OCI-LY1 (cell line): ENCODE data around the gene FAM20C.

ENCODE experiments used
- H2AFZ ChIP-seq: fragments of 200-600 bp; sonication (generic), shearing (Covaris generic); 2 replicates; pipeline ENCODE4 v1.6.0; 2014; ENCODE audit warnings: antibody characterized with exemption, mild to moderate bottlenecking, low read length
- H3F3A ChIP-seq: fragments of 200-600 bp; sonication (generic), shearing (Covaris generic); 2 replicates; pipeline ENCODE4 v1.6.0; 2014; ENCODE audit warnings: mild to moderate bottlenecking, antibody characterized with exemption, low read length, moderate library complexity; ENCODE audit not compliant: insufficient read depth
- H3K27ac ChIP-seq: fragments of 200-600 bp; sonication (generic); 2 replicates; pipeline ENCODE4 v1.5.1; 2014; ENCODE audit warnings: low read length, mixed run types, mild to moderate bottlenecking, low read depth; ENCODE audit not compliant: poor library complexity, severe bottlenecking
- H3K27me3 ChIP-seq: fragments of 200-600 bp; sonication (generic); 2 replicates; pipeline ENCODE4 v1.6.0; 2014; ENCODE audit warnings: antibody characterized with exemption, mild to moderate bottlenecking, low read length, moderate library complexity; ENCODE audit not compliant: insufficient read depth
- H3K36me3 ChIP-seq: fragments of 200-600 bp; sonication (generic); 2 replicates; pipeline ENCODE4 v1.6.1; 2014; ENCODE audit warnings: mild to moderate bottlenecking, antibody characterized with exemption, low read length, moderate library complexity, mixed read lengths; ENCODE audit not compliant: insufficient read depth
- H3K4me1 ChIP-seq: fragments of 200-600 bp; sonication (generic); 2 replicates; pipeline ENCODE4 v1.5.1; 2014; ENCODE audit warnings: mild to moderate bottlenecking, low read length, moderate library complexity; ENCODE audit not compliant: insufficient read depth, severe bottlenecking
- H3K4me2 ChIP-seq: fragments of 200-600 bp; sonication (generic), shearing (Covaris generic); 2 replicates; pipeline ENCODE4 v1.6.1; 2014; ENCODE audit warnings: low read length
- H3K4me3 ChIP-seq: fragments of 200-600 bp; sonication (generic); 2 replicates; pipeline ENCODE4 v1.5.1; 2014; ENCODE audit warnings: low read length, low read depth, mild to moderate bottlenecking, mixed read lengths; ENCODE audit not compliant: poor library complexity, severe bottlenecking
- H3K79me2 ChIP-seq: fragments of 200-600 bp; shearing (Covaris generic); 2 replicates; pipeline ENCODE4 v1.6.1; 2016; ENCODE audit warnings: mixed run types, low read length, mixed read lengths; ENCODE audit not compliant: insufficient read depth
- H3K9ac ChIP-seq: fragments of 200-600 bp; sonication (generic), shearing (Covaris generic); 2 replicates; pipeline ENCODE4 v1.6.1; 2014; ENCODE audit warnings: mild to moderate bottlenecking, low read length, mixed read lengths
- H3K9me2 ChIP-seq: fragments of 200-600 bp; sonication (generic), shearing (Covaris generic); 2 replicates; pipeline ENCODE4 v1.6.1; 2014; ENCODE audit warnings: low read depth, mild to moderate bottlenecking, low read length, mixed read lengths
- H3K9me3 ChIP-seq: fragments of 200-600 bp; shearing (Covaris generic); 2 replicates; pipeline ENCODE4 v1.6.1; 2014; ENCODE audit warnings: low read length, mixed read lengths
- H4K20me1 ChIP-seq: fragments of 200-600 bp; sonication (generic), shearing (Covaris generic); 2 replicates; pipeline ENCODE4 v1.6.0; 2016; ENCODE audit warnings: mild to moderate bottlenecking, low read length; ENCODE audit not compliant: insufficient read depth
- CTCF ChIP-seq: fragments of 200-600 bp; sonication (generic), shearing (Covaris generic); IDR thresholded peaks from 2 replicates; pipeline ENCODE4 v1.5.1; 2017; ENCODE audit warnings: mild to moderate bottlenecking, antibody characterized with exemption, low read length, moderate library complexity, mixed read lengths
- EZH2 ChIP-seq: fragments of 200-600 bp; sonication (generic), shearing (Covaris generic); IDR thresholded peaks from 2 replicates; pipeline ENCODE4 v1.8.0; 2017; ENCODE audit warnings: borderline replicate concordance, mixed run types, mild to moderate bottlenecking, antibody characterized with exemption, low read length, moderate library complexity, mixed read lengths

FAM20C gene

DNA sequence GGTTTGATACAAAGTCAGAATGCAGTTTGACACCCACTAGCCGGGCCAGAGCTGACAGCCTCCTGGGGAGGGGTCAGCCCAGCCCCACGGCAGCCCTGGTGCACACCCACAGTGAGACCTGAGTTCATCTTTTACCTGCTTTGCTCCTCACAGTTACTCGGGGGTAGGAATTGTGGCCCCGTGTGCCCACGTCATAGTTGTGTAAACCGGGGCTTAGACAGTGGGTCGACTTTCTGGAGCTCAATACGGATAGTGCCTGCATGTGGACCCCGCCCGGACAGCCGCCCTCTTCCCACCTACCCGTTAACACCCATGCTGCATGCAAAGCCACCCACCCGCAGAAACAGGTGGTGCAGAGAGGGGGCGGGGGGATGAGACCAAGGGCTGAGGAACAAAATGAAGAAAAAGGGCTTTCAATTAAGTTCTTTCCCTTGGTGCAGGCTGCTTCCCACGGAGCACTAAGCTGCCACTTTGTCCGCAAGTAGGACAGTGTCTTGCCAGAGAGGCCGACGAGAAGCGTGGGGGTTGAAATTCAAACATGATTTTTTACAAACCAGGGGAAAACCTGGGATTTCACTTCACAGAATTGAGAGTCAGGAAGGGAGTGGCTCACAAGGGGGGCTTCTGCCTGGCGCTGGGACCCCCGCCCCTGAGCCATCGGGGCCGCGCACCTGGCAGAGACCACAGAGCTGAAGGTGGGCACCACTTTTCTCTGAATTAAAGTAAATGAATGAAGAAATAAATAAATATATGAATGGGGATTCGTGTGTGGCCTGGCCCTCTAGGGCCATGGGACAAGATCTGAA is 73.0 kb downstream of the FAM20C start:
- no peak overlapping the region for H2AFZ ChIP-seq
- H3K9me3 ChIP-seq = peaks cover 3% of the 10 kb centered on the region; the same call in 1 of the 2 replicates
- H4K20me1 ChIP-seq = no peaks in the 10 kb centered on the region
- H3K4me3 ChIP-seq = no peak overlapping the region
- H3K36me3 ChIP-seq = no peaks in the 10 kb centered on the region
- no peak overlapping the region for H3K27ac ChIP-seq
- H3F3A ChIP-seq = peaks cover 13% of the 10 kb centered on the region; the same call in 1 of the 2 replicates
- no peak overlapping the region for H3K9ac ChIP-seq
- H3K9me2 ChIP-seq = no peaks in the 10 kb centered on the region
- TF ChIP-seq CTCF (no peak), EZH2 (no peak)
- no peaks in the 10 kb centered on the region for H3K27me3 ChIP-seq
- no peaks in the 10 kb centered on the region for H3K79me2 ChIP-seq
- H3K4me2 ChIP-seq = no peak overlapping the region
- no peaks in the 10 kb centered on the region for H3K4me1 ChIP-seq

- Histone ChIP-seq H3K79me2 (no peaks in the 10 kb centered on the region), H3K9ac (no peak overlapping the region), H3K9me2 (no peaks in the 10 kb centered on the region), H3K27me3 (no peaks in the 10 kb centered on the region), H3K36me3 (no peaks in the 10 kb centered on the region), H4K20me1 (no peaks in the 10 kb centered on the region), H3K9me3 (peaks cover 3% of the 10 kb centered on the region; the same call in 1 of the 2 replicates), H2AFZ (no peak overlapping the region), H3K27ac (no peak overlapping the region), H3K4me2 (no peak overlapping the region), H3K4me1 (no peaks in the 10 kb centered on the region), H3K4me3 (no peak overlapping the region), H3F3A (peaks cover 13% of the 10 kb centered on the region; the same call in 1 of the 2 replicates)
- TF ChIP-seq EZH2 (no peak), CTCF (no peak)
These were observed 73.9 kb downstream of the FAM20C start for GRCh38 chr7:265998-266850.

DNA sequence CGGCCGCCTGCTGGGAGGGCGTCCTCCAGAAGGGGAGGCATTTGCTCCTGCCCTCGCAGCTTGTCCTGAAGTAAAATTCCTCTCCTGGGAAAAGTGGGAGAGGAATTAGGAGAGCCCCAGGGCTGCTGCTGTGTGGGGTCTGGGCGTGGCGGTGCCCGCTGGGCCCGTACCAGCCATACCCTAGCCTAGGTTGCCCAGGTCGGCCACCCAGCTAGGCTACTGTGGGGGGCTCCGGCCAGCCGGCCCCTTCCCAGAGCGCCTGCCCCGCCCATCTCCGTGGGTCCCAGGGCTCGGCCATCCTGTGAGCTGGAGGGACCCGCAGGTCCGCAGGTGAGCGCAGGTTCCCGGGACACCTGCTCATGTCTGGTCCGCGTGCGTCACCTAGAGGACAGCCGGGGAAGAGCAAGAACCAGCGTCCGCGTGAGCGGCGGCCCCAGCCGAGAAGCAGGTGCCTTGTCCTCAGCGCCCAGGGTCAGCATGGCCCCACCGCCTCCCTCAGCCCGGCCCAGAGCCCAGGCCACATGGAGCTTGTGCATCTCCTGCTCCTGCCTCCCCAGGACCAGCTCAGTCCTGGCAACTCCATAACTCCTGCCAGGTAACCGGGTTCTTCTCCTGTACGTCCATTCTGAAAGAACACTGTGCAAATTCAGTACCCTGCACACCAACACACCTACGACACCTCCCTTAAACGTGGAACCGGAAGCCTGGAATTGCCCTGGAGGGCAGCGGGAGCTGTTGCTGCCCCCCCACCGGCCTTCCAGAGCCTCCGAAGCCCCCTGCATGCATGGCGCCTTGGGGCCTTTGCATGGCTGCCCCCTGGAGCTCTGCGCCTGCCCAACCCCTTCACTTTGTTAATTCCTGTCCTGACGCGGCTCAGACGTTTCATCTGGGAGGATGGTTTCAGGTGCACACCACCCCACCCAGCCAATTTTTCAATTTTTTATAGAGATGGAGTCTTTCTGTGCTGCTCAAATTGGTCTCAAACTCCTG is 74.8 kb downstream of the FAM20C start:
- H3K4me2 ChIP-seq = no peak overlapping the region
- no peak overlapping the region for H3K4me3 ChIP-seq
- no peak overlapping the region for H3K27ac ChIP-seq
- no peaks in the 10 kb centered on the region for H3K9me2 ChIP-seq
- H3K9me3 ChIP-seq = peaks cover 3% of the 10 kb centered on the region; the same call in 1 of the 2 replicates
- H3K79me2 ChIP-seq = no peaks in the 10 kb centered on the region
- H2AFZ ChIP-seq = no peak overlapping the region
- no peak overlapping the region for H3K9ac ChIP-seq
- no peaks in the 10 kb centered on the region for H4K20me1 ChIP-seq
- peaks cover 12% of the 10 kb centered on the region; the same call in 1 of the 2 replicates for H3F3A ChIP-seq
- H3K36me3 ChIP-seq = no peaks in the 10 kb centered on the region
- H3K27me3 ChIP-seq = no peaks in the 10 kb centered on the region
- H3K4me1 ChIP-seq = no peaks in the 10 kb centered on the region
- TF ChIP-seq EZH2 (no peak), CTCF (no peak)
